ENCODE data around the gene HEY2. TPM values are rescaled to one million over a fixed set of nuclear protein-coding genes. Genes with fewer than 3 reads are reported as not detected.

The HEY2 gene
- total RNA-seq, 1 donor from 2014 or later, result 10.8 TPM

- no peaks in the 10 kb centered on the region for H3K36me3 Mint-ChIP-seq (ENCODE audit: low read depth)
- peak; percentile 54 for DNase-seq (ENCODE audit: low read depth, low spot score)
- H3K27me3 Mint-ChIP-seq (ENCODE audit: low read depth), result peaks cover 15% of the 10 kb centered on the region
- peaks cover 17% of the 10 kb centered on the region for H3K4me1 Mint-ChIP-seq
- H3K9me3 Mint-ChIP-seq, result no peaks in the 10 kb centered on the region
- H3K27ac Mint-ChIP-seq (ENCODE audit: unreplicated experiment), result peak within 1 kb of the TSS; percentile 97
- TF ChIP-seq CTCF (conservative IDR thresholded peaks at IDR 0.05), result no peak
- H3K4me3 Mint-ChIP-seq, result peak within 1 kb of the TSS; percentile 95
These were observed 41.1 kb downstream of the HEY2 start, which contains the start of gene NCOA7 for GRCh38 chr6:125790358-125791150. NCOA7 (plus strand) TSS chr6:125790960; CDS start chr6:125815355, 24,395 bp downstream.

GRCh38 chr6:125791151-125791819 lies 41.9 kb downstream of the HEY2 start:
- peaks cover 17% of the 10 kb centered on the region for H3K4me1 Mint-ChIP-seq
- H3K27ac Mint-ChIP-seq (ENCODE audit: unreplicated experiment), result no peak overlapping the region
- H3K36me3 Mint-ChIP-seq (ENCODE audit: low read depth), result no peaks in the 10 kb centered on the region
- no peak for DNase-seq (ENCODE audit: low read depth, low spot score)
- H3K4me3 Mint-ChIP-seq, result peak overlapping the region; percentile 92
- peak; percentile 65 for TF ChIP-seq CTCF (conservative IDR thresholded peaks at IDR 0.05)
- H3K9me3 Mint-ChIP-seq, result no peaks in the 10 kb centered on the region
- peaks cover 15% of the 10 kb centered on the region for H3K27me3 Mint-ChIP-seq (ENCODE audit: low read depth)

GRCh38 chr6:125791820-125792165 lies 42.4 kb downstream of the HEY2 start:
- no peaks in the 10 kb centered on the region for H3K9me3 Mint-ChIP-seq
- H3K4me1 Mint-ChIP-seq, result peaks cover 17% of the 10 kb centered on the region
- H3K36me3 Mint-ChIP-seq (ENCODE audit: low read depth), result no peaks in the 10 kb centered on the region
- TF ChIP-seq CTCF (conservative IDR thresholded peaks at IDR 0.05), result no peak
- H3K4me3 Mint-ChIP-seq, result peak overlapping the region; percentile 92
- DNase-seq (ENCODE audit: low read depth, low spot score), result no peak
- H3K27me3 Mint-ChIP-seq (ENCODE audit: low read depth), result peaks cover 15% of the 10 kb centered on the region
- H3K27ac Mint-ChIP-seq (ENCODE audit: unreplicated experiment), result no peak overlapping the region

- DNase-seq (ENCODE audit: low read depth, low spot score), result no peak
- peak overlapping the region; percentile 34 for H3K4me3 Mint-ChIP-seq
- no peaks in the 10 kb centered on the region for H3K36me3 Mint-ChIP-seq (ENCODE audit: low read depth)
- no peak for TF ChIP-seq CTCF (conservative IDR thresholded peaks at IDR 0.05)
- H3K27ac Mint-ChIP-seq (ENCODE audit: unreplicated experiment), result no peak overlapping the region
- no peaks in the 10 kb centered on the region for H3K9me3 Mint-ChIP-seq
- peaks cover 15% of the 10 kb centered on the region for H3K27me3 Mint-ChIP-seq (ENCODE audit: low read depth)
- peaks cover 17% of the 10 kb centered on the region for H3K4me1 Mint-ChIP-seq
These were observed 42.7 kb downstream of the HEY2 start for GRCh38 chr6:125792172-125792571.

GRCh38 chr6:125792680-125793079 lies 43.2 kb downstream of the HEY2 start:
- Mint-ChIP-seq H3K27ac (ENCODE audit: unreplicated experiment) (no peak overlapping the region), H3K9me3 (no peaks in the 10 kb centered on the region), H3K36me3 (ENCODE audit: low read depth) (no peaks in the 10 kb centered on the region), H3K4me3 (peak overlapping the region; percentile 56), H3K27me3 (ENCODE audit: low read depth) (peaks cover 15% of the 10 kb centered on the region), H3K4me1 (peaks cover 17% of the 10 kb centered on the region)
- no peak for DNase-seq (ENCODE audit: low read depth, low spot score)
- TF ChIP-seq CTCF (conservative IDR thresholded peaks at IDR 0.05), result no peak
